Measurements from ENCODE around the gene RRAGC.
"Not testable (repeated sequence)": the region's sequence is repeated elsewhere in the genome, so short reads cannot be mapped to it uniquely, and the experiment has no call there.

DNA sequence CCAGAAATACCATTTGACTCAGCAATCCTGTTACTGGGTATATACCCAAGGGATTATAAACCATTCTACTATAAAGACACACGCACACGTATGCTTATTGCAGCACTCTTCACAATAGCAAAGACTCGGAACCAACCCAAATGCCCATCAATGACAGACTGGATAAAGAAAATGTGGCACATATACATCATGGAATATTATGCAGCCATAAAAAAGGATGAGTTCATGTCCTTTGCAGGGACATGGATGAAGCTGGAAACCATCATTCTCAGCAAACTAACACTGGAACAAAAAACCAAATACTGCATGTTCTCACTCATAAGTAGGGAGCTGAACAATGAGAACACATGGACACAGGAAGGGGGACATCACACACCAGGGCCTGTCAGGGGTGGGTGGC lies 14.5 kb downstream of the RRAGC start:
- TF ChIP-seq, protein P1, sequence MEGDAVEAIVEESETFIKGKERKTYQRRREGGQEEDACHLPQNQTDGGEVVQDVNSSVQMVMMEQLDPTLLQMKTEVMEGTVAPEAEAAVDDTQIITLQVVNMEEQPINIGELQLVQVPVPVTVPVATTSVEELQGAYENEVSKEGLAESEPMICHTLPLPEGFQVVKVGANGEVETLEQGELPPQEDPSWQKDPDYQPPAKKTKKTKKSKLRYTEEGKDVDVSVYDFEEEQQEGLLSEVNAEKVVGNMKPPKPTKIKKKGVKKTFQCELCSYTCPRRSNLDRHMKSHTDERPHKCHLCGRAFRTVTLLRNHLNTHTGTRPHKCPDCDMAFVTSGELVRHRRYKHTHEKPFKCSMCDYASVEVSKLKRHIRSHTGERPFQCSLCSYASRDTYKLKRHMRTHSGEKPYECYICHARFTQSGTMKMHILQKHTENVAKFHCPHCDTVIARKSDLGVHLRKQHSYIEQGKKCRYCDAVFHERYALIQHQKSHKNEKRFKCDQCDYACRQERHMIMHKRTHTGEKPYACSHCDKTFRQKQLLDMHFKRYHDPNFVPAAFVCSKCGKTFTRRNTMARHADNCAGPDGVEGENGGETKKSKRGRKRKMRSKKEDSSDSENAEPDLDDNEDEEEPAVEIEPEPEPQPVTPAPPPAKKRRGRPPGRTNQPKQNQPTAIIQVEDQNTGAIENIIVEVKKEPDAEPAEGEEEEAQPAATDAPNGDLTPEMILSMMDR (IDR thresholded peaks at IDR 0.05): not testable (repeated sequence)
- TF ChIP-seq POLR2A, POLR2AphosphoS5 (IDR thresholded peaks at IDR 0.05): not testable (repeated sequence)

Measured in prostate gland (tissue), 2 donors.